GM19035 (cell line): ENCODE results near the gene PTPN14.
A peak's percentile ranks its signal among the peaks of the same experiment; 100 is the strongest.

Source experiments
- ATAC-seq: cut with Tn5 transposase; IDR thresholded peaks from one replicate; pipeline ENCODE4 v1.9.1; 2021; ENCODE audit not compliant: unreplicated experiment

Gene PTPN14

DNA sequence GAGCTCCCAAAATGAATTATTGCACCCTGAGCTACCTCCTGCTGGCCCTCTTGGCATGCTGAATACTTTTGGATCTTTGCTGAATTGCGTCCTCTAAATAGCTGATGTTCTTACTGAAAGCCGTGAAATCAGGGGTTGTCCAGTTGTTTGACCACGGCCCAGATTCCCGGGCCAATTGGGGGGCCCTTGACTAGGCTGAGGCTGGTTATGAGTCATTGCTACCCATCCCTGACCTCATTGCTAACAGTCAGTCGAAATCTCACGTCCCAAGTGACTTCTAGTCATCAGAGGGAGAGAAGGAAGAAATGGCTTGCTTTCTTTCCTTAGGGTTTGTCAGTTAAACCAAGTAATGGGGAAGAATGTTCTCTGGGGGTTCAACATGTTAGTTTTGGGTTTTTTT is 233.0 kb downstream of the PTPN14 start:
- ATAC-seq: peak; percentile 34

DNA sequence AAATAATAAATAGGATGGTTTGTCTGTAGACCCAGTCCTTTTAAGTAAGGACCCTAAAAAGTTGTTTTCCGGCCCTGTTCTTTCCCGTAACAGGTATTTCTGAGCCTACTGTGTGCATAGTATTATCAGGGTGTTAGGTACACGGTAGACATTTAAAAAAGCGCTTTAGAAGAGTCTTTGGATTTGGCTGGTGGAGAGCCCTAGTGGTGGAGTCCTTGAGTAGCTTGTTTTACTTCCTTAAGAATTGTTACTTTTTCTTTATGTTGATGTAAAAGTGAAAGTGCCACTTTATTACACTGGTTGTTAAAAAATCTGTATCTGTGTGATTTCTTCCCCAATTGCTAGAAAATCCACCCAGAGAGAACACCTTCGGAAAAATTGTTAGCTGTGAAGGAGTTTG is 233.7 kb downstream of the PTPN14 start:
- no peak for ATAC-seq

DNA sequence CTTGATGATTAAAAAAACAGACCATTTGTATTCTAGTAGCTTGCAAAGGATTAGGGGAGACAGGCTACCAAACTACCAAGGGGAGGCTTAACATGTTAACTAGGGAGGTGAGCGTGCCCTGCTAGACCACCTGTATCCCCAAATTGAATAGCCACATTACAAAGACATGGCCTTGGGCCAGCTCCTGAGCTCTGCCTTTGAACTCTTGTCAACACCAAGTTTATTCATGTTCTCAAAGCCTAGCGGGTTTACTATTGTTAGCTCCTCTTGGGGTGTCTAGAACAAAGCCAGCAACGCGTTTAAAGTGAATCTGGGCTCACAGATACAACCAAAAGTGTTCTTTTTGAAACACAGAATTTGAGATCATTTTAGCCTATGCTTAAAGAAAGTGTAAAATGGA is 234.1 kb downstream of the PTPN14 start:
- ATAC-seq: no peak

DNA sequence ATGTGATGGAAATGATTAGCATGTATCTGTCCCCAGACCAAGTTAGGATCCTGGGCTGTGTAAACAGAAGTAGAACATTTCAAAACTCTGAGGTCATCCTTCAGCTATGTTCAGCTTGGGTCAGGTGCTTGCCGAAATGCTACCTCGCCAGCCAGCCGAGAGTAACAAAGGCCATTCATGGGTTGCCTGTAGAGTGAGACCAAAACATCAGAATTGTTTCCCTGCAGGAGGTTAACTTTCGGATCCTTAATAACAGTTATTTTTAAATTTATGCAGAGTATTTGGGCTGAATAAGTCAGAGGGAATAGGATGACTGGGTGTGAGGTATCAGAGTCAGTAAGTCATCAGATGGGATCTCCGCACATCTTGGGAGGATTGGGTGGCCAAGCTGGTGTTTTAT is 234.8 kb downstream of the PTPN14 start:
- ATAC-seq: no peak

DNA sequence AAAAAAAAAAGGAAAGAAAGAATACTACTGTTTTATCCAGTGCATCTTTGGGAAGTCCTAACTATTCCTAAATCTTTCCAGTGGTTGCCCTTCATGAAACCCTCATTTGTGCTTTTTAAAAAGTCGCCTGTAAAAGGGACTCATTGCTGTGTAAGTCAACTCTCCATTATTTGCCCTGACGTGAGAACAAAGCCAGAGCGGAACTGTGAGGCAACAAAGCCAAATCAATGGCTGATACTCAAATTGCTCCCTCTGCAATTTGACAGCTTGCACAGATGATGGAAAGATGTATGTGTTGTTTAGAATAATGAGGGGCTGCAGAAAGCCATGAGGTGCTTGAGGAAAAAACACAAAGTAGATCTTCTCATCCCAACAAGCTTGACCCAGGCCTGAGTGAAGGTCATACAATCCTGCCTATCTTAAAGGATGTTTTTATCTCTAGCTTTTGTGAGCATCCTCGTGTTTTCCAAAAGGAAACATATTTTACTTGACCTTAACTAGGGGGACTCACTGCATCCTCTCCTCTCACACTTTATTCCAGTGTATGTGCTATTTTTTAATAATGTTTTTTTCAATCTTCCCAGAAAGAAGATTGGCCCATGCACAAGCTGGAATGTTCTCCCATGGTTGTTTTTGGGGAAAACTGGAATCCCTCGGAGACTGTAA is 237.1 kb downstream of the PTPN14 start:
- no peak for ATAC-seq

DNA sequence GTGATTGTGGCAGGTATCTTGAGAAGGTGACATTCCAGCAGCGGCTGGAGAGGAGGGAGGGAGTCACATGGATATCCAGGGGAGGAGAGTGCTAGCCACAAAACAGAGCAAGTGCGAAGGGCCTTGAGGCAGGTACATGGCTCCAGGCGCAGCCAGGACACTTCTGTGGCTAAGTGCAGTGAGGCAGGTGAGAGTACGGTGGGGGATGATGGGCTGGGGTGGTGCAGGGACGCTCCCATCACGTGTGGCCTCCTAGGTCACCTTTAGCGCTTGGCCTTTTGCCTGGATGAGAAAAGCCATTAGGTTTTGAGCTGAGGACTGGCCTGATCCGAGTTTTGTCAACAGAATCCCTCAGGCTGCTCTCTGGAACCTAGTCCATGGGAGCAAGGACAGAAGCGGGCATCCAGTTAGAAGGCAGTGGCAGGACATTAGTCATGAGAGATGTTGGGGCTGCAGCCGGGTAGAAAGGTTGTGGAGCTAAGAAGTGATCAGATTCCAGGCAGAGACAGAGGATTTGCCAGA is 238.8 kb downstream of the PTPN14 start:
- no peak for ATAC-seq

DNA sequence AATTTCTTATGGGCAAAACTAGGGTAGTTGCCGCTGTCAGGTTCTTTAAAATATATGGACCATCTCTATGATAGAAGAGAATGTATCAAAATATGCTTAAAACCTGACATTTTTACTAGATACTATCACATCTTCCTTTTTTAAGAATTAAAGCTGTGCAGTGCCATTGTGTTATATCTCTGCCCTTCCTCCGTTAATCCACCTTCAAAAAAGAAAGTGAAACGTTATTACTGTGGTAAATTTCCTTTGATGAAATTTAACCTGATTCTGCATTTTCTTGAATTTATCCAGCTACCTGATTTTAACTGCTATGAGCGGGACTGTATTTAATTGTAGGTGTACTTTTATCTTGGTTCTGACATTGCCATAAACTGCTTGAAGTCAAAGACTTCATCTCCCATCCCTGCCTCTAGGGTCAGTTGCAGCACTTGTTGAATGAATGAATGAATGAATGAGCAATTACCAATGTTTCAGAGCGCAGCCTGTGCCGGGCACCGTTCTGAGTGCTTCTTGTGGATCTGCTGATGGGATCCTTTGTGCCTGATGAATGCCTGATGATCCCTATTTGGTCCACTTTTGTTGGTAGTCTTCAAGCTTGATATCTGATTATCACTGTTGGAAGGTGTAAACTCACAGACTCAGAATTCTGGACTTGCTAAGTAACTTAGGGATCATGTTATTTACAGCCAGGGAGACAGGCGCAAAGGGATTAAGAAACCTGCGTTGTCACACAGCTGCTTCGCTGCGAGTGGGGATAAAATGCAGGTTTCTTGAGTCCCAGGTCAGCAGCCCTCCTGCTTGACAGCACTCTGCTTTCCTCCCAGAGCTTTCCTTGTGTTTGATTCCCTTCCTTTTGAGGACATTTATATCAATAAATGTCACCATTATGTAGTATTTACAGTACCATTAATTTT is 240.4 kb downstream of the PTPN14 start:
- no peak for ATAC-seq

DNA sequence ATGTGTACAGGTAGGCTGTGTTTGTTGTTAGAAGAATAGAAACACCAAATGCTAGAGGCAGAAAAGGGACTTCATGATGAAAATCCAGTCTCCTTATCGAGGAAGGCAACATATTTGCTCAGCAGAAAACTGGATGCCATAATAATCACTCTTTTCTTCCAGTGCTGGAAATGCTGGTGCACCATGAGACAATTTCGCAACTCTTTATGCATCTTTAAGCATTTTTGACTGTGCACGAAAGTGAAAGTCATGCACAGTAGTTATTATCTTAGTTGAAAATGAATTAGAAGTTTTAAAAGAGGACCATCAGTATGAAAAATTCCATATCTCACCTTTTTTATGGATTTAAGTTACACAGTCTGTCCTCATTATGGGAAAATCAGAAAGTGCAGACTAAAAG is 241.4 kb downstream of the PTPN14 start:
- no peak for ATAC-seq

DNA sequence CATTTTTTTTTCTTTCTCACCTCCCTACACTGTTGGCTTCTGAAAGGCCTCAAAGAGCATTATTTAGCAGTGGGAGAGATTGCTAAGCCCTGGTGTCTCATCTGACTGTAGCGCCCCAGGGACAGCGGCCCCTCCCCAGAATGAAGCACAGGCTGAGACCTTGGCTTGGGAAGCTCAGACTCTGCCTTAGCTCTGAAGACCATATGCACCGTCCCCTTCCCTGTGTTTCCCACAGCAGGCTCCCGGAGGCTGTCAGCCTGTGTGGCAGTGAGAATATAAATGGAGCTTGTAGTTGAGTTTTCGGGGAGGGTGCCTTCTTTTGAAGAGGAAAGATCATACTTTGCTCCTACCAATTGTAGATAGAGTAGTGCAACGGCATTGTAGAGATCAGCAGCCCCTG is 245.1 kb downstream of the PTPN14 start:
- no peak for ATAC-seq

DNA sequence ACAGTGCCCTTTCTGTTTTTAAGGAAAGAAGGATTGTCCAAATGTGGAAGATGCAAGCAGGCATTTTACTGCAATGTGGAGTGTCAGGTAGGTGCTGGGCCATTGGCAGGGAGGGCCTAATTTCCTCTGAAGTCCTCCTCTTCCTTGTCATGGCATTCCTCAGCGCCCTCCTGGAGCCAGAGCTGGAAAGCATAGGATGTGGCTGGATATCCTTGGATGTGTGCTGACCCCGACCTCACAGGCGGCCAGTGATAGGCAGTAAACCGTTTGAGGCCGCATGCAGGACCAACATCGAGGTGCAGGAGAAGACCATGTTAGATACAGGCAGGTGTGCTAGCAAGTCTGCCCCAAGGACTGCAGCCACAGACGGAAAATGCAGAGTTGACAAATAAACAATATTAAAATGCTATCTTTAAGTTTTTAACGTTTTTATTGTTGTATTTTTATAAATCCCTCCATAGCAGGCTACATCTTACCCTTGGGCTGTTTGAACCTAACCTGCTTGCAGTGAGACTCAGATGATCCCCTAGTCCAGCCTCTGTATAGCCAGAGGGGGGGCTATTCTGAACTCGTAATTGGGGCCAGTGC is 246.1 kb downstream of the PTPN14 start:
- ATAC-seq: no peak

DNA sequence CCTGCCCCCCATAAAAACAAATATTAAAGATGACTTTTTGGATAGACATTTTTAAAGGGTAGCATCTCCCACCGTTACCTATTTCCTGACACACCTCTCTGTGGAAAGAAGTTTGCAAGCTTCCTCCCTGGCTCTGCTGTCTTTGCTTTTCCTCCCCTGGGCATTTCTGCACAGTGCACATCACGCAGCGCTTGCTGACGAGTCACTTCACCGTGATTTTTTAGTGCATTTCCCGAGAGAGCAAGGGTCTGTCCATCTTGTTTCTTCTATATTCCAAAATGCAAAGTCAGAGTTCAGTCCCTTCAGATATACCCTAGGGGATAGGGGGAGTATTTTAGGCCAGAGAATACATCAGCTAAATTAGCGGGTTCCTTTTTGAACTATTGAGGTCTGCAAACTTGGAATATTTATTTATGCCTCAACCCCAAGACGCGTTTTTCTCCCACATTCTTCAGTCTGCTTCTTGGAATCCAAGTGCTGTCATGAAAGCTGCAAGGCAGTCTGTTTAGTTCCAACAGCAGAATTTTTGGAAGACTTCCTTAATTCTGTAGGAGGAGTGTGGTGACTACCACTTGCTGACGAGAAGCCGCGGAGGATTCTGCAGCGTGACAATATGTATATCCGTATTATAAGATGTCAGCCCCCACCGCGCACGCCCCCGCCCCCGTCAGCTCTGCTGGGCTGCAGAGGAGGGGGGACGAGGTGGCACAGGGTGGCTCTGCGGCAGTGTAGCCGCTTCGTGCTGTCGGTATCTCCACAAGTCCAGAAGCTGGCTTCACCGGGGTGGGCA is 248.1 kb downstream of the PTPN14 start:
- ATAC-seq: no peak

DNA sequence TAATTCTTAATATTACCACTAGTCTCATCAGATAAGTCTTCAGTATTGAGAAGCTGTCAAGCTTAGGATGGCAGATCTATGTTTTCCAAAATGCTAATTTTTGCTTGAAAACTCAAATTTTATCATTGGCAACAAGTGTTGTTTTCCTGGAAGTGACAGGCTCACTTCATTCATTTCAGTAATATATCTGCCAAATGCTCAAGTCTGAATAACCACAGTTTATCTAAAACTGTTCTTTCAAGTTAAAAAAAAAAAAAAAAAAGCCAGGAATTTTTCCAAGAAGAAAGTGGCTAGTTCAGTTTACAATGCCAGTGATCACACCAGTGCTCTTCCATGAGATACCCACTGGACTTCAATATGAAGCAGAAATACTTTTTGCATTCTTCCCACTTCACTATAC is 249.9 kb downstream of the PTPN14 start:
- no peak for ATAC-seq

DNA sequence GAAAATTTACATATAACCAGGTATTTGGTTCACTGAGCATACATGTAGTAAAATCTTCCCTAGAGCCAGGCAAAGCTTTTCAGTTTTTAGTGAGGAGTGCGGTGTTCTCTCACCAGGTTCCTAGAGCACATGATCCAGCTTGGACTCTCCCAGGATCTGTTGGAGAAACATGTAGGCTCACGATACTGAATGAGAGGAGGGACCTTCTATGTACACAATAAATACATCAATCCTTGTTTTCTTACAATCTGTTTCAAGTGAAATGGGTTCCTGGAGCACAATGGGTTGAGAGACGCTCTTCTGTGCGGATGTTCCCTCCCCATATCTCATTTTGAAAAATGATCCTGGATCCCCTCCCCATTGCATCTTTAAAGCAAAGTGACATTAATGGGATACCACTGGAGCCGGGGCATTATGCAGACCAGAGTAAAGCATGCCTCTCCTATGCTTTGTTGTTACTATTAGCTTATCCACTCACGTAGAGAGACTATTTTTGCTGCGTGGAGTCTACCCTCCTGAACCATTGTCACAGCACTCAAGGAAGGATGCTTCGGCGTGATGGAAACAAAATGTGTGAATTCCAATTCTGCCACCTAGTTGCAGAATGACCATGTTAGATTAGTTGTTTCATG is 251.1 kb downstream of the PTPN14 start:
- ATAC-seq: no peak
